Endothelial cell (in vitro differentiated cells): ENCODE measurements around the gene INTS11. TPM values are rescaled to one million over a fixed set of nuclear protein-coding genes. Genes with fewer than 3 reads are reported as not detected.

Experiments used
- DNase-seq: peaks from one replicate; pipeline ENCODE4 v3.0.0; 2021; ENCODE audit warnings: low spot score
- H3K27ac Mint-ChIP-seq: one replicate; pipeline ENCODE4 v1.8.0; 2021; ENCODE audit warnings: mixed read lengths, inconsistent platforms; ENCODE audit not compliant: unreplicated experiment
- H3K27me3 Mint-ChIP-seq: one replicate; pipeline ENCODE4 v1.8.0; 2021; ENCODE audit warnings: mild to moderate bottlenecking, moderate library complexity, mixed read lengths, inconsistent platforms; ENCODE audit not compliant: unreplicated experiment
- H3K36me3 Mint-ChIP-seq: one replicate; pipeline ENCODE4 v1.8.0; 2021; ENCODE audit warnings: mild to moderate bottlenecking, low read depth, mixed read lengths, inconsistent platforms; ENCODE audit not compliant: unreplicated experiment
- H3K4me1 Mint-ChIP-seq: one replicate; pipeline ENCODE4 v1.8.0; 2021; ENCODE audit warnings: mild to moderate bottlenecking, mixed read lengths, inconsistent platforms; ENCODE audit not compliant: unreplicated experiment
- H3K4me3 Mint-ChIP-seq: one replicate; pipeline ENCODE4 v1.8.0; 2021; ENCODE audit warnings: mild to moderate bottlenecking, mixed read lengths, inconsistent platforms; ENCODE audit not compliant: unreplicated experiment
- H3K9me3 Mint-ChIP-seq: one replicate; pipeline ENCODE4 v1.8.0; 2021; ENCODE audit warnings: mixed read lengths, inconsistent platforms; ENCODE audit not compliant: unreplicated experiment
- CTCF ChIP-seq: fragments of 200-600 bp; sonication (generic); IDR thresholded peaks from one replicate; pipeline ENCODE4 v1.5.0; 2021; ENCODE audit warnings: antibody characterized with exemption; ENCODE audit not compliant: unreplicated experiment
- total RNA-seq: library from RNA; stranded (reverse); fragmentation: NEBNext Ultra II Directional; extraction: Animal tissue kit (Norgen Biotek cat#: 25700); gene quantifications from one replicate; pipeline ENCODE4 v1.2.1, GENCODE V29; 2021; ENCODE audit not compliant: unreplicated experiment

Gene INTS11
- total RNA-seq, 1 donor from 2014 or later: 104 TPM

GRCh38 chr1:1349256-1350012 lies 25.0 kb upstream of the INTS11 start, which contains the start of gene DVL1:
TSS of gene DVL1 (minus strand) at chr1:1349418. CDS start at chr1:1349065, 353 bp downstream.
- TF ChIP-seq CTCF: peak; percentile 50
- Mint-ChIP-seq H3K4me3 (peak within 1 kb of the TSS; percentile 84), H3K9me3 (no peaks in the 10 kb centered on the region), H3K4me1 (peaks cover 4% of the 10 kb centered on the region), H3K27me3 (peaks cover 24% of the 10 kb centered on the region), H3K36me3 (peaks cover 6% of the 10 kb centered on the region), H3K27ac (no peak within 1 kb of the TSS)
- peak; percentile 82 for DNase-seq

- no peak overlapping the region for H3K27ac Mint-ChIP-seq
- no peaks in the 10 kb centered on the region for H3K9me3 Mint-ChIP-seq
- DNase-seq: no peak
- H3K4me1 Mint-ChIP-seq: peaks cover 4% of the 10 kb centered on the region
- peak overlapping the region; percentile 84 for H3K4me3 Mint-ChIP-seq
- no peak for TF ChIP-seq CTCF
- H3K27me3 Mint-ChIP-seq: peaks cover 18% of the 10 kb centered on the region
- H3K36me3 Mint-ChIP-seq: peaks cover 6% of the 10 kb centered on the region
These were observed 24.2 kb upstream of the INTS11 start for GRCh38 chr1:1348420-1349255.

- no peaks in the 10 kb centered on the region for H3K9me3 Mint-ChIP-seq
- DNase-seq: no peak
- TF ChIP-seq CTCF: no peak
- H3K27me3 Mint-ChIP-seq: peaks cover 17% of the 10 kb centered on the region
- no peak overlapping the region for H3K27ac Mint-ChIP-seq
- peaks cover 6% of the 10 kb centered on the region for H3K36me3 Mint-ChIP-seq
- peaks cover 4% of the 10 kb centered on the region for H3K4me1 Mint-ChIP-seq
- peak overlapping the region; percentile 84 for H3K4me3 Mint-ChIP-seq
These were observed 23.4 kb upstream of the INTS11 start for GRCh38 chr1:1347663-1348419.

GRCh38 chr1:1347026-1347595 lies 22.7 kb upstream of the INTS11 start:
- peaks cover under 1% of the 10 kb centered on the region for H3K4me1 Mint-ChIP-seq
- DNase-seq: no peak
- peaks cover 11% of the 10 kb centered on the region for H3K27me3 Mint-ChIP-seq
- peak overlapping the region; percentile 42 for H3K4me3 Mint-ChIP-seq
- TF ChIP-seq CTCF: no peak
- no peak overlapping the region for H3K27ac Mint-ChIP-seq
- H3K9me3 Mint-ChIP-seq: no peaks in the 10 kb centered on the region
- H3K36me3 Mint-ChIP-seq: no peaks in the 10 kb centered on the region
